Mesodermal cell (in vitro differentiated cells): ENCODE results near the gene MB.

Experiments
- H3K27ac ChIP-seq: 2 replicates; pipeline ENCODE4 v1.7.0; 2013; ENCODE audit warnings: mild to moderate bottlenecking, low read depth, low read length, moderate library complexity; ENCODE audit not compliant: severe bottlenecking
- H3K36me3 ChIP-seq: 2 replicates; pipeline ENCODE4 v1.7.1; 2013; ENCODE audit warnings: mild to moderate bottlenecking, low read length, moderate library complexity; ENCODE audit not compliant: control insufficient read depth, insufficient read depth
- H3K4me1 ChIP-seq: one replicate; pipeline ENCODE4 v1.7.1; 2013; ENCODE audit warnings: mild to moderate bottlenecking, low read length; ENCODE audit not compliant: insufficient read depth, control insufficient read depth, poor library complexity, severe bottlenecking
- H3K4me3 ChIP-seq: 2 replicates; pipeline ENCODE4 v1.7.0; 2013; ENCODE audit warnings: low read length, control low read depth, mild to moderate bottlenecking; ENCODE audit not compliant: insufficient read depth, poor library complexity, severe bottlenecking; ENCODE audit errors: extremely low read depth
- H3K9me3 ChIP-seq: 2 replicates; pipeline ENCODE4 v1.7.1; 2013; ENCODE audit warnings: mild to moderate bottlenecking, low read length, moderate library complexity; ENCODE audit not compliant: control insufficient read depth
- WGBS, 2 experiments: methylation state at CpG; one replicate each; pipeline ENCODE4 v1.1.5; 2013; ENCODE audit warnings: missing lambda C conversion rate in 2 of 2; ENCODE audit not compliant: insufficient coverage in 2 of 2; 5-methylcytosine and 5-hydroxymethylcytosine counted together

MB gene

GRCh38 chr22:35616043-35616442, 1.1 kb downstream of the MB start:
- WGBS, 2 experiments: 94 to 100% methylated on average over 3 to 4 of the region's 7 CpGs
- Histone ChIP-seq H3K4me1 (no peaks in the 10 kb centered on the region), H3K4me3 (no peak overlapping the region), H3K27ac (no peak overlapping the region), H3K9me3 (no peaks in the 10 kb centered on the region), H3K36me3 (no peaks in the 10 kb centered on the region)

GRCh38 chr22:35615156-35615555, 2.0 kb downstream of the MB start:
- Histone ChIP-seq H3K9me3 (no peaks in the 10 kb centered on the region), H3K4me1 (no peaks in the 10 kb centered on the region), H3K4me3 (no peak overlapping the region), H3K27ac (no peak overlapping the region), H3K36me3 (no peaks in the 10 kb centered on the region)
- WGBS, 2 experiments: 81 to 83% methylated on average over 6 of the region's 6 CpGs

GRCh38 chr22:35614404-35614803, 2.7 kb downstream of the MB start:
- 100% methylated on average over 1 of the region's 2 CpGs; no CpG with 5 or more reads in 1 of the 2 experiments for WGBS, 2 experiments

GRCh38 chr22:35612903-35613302, 4.2 kb downstream of the MB start:
- no peak overlapping the region for H3K27ac ChIP-seq
- H3K36me3 ChIP-seq: no peaks in the 10 kb centered on the region
- no peaks in the 10 kb centered on the region for H3K9me3 ChIP-seq
- no peak overlapping the region for H3K4me3 ChIP-seq
- H3K4me1 ChIP-seq: no peaks in the 10 kb centered on the region
- 94 to 97% methylated on average over 12 of the region's 12 CpGs for WGBS, 2 experiments

More at GRCh38 chr22:35614404-35614803, 2.7 kb downstream of the MB start:
- Histone ChIP-seq H3K9me3 (no peaks in the 10 kb centered on the region), H3K27ac (no peak overlapping the region), H3K4me3 (no peak overlapping the region), H3K4me1 (no peaks in the 10 kb centered on the region), H3K36me3 (no peaks in the 10 kb centered on the region)

GRCh38 chr22:35611891-35612576, 5.1 kb downstream of the MB start:
- H3K4me1 ChIP-seq: no peaks in the 10 kb centered on the region
- H3K4me3 ChIP-seq: no peak overlapping the region
- H3K36me3 ChIP-seq: no peaks in the 10 kb centered on the region
- no peak overlapping the region for H3K27ac ChIP-seq
- 91 to 95% methylated on average over 8 of the region's 8 CpGs for WGBS, 2 experiments
- H3K9me3 ChIP-seq: no peaks in the 10 kb centered on the region

- Histone ChIP-seq H3K27ac (no peak overlapping the region), H3K36me3 (no peaks in the 10 kb centered on the region), H3K4me3 (no peak overlapping the region), H3K4me1 (no peaks in the 10 kb centered on the region), H3K9me3 (no peaks in the 10 kb centered on the region)
- WGBS, 2 experiments: 83 to 91% methylated on average over 4 to 5 of the region's 6 CpGs
Measured at GRCh38 chr22:35611200-35611890, 5.8 kb downstream of the MB start.

- Histone ChIP-seq H3K4me1 (no peaks in the 10 kb centered on the region), H3K9me3 (no peaks in the 10 kb centered on the region), H3K4me3 (no peak overlapping the region), H3K36me3 (no peaks in the 10 kb centered on the region), H3K27ac (no peak overlapping the region)
- 81% methylated on average over 10 of the region's 10 CpGs for WGBS, 2 experiments
Measured at GRCh38 chr22:35610741-35611140, 6.4 kb downstream of the MB start.

- Histone ChIP-seq H3K4me3 (no peak overlapping the region), H3K4me1 (peaks cover 3% of the 10 kb centered on the region), H3K9me3 (no peaks in the 10 kb centered on the region), H3K27ac (no peak overlapping the region), H3K36me3 (no peaks in the 10 kb centered on the region)
- WGBS, 2 experiments: 69 to 100% methylated on average over 1 to 2 of the region's 4 CpGs
Measured at GRCh38 chr22:35609761-35610160, 7.4 kb downstream of the MB start.

GRCh38 chr22:35609261-35609660, 7.9 kb downstream of the MB start:
- 93 to 96% methylated on average over 9 of the region's 9 CpGs for WGBS, 2 experiments
- Histone ChIP-seq H3K27ac (no peak overlapping the region), H3K36me3 (no peaks in the 10 kb centered on the region), H3K4me1 (peaks cover 3% of the 10 kb centered on the region), H3K4me3 (no peak overlapping the region), H3K9me3 (no peaks in the 10 kb centered on the region)

GRCh38 chr22:35608088-35608487, 9.0 kb downstream of the MB start:
- 83 to 91% methylated on average over 9 to 10 of the region's 11 CpGs for WGBS, 2 experiments
- no peaks in the 10 kb centered on the region for H3K36me3 ChIP-seq
- H3K4me3 ChIP-seq: no peak overlapping the region
- H3K9me3 ChIP-seq: no peaks in the 10 kb centered on the region
- no peak overlapping the region for H3K27ac ChIP-seq
- H3K4me1 ChIP-seq: peaks cover 3% of the 10 kb centered on the region

GRCh38 chr22:35606916-35607315, 10.2 kb downstream of the MB start:
- Histone ChIP-seq H3K4me1 (peaks cover 3% of the 10 kb centered on the region), H3K36me3 (no peaks in the 10 kb centered on the region), H3K4me3 (no peak overlapping the region), H3K9me3 (no peaks in the 10 kb centered on the region), H3K27ac (no peak overlapping the region)
- WGBS, 2 experiments: 85 to 94% methylated on average over 5 to 7 of the region's 8 CpGs
